HG02623 (cell line): ENCODE results near the gene RDH12.
A peak's percentile ranks its signal among the peaks of the same experiment; 100 is the strongest.
"Not testable (repeated sequence)": the region's sequence is repeated elsewhere in the genome, so short reads cannot be mapped to it uniquely, and the experiment has no call there.

Experiments used
- ATAC-seq: cut with Tn5 transposase; IDR thresholded peaks from one replicate; pipeline ENCODE4 v1.9.1; 2021; ENCODE audit warnings: moderate library complexity; ENCODE audit not compliant: unreplicated experiment

RDH12 gene

GRCh38 chr14:67701492-67701891 is at the start of gene RDH12:
Gene RDH12, plus strand, starts transcription at chr14:67701886. Its CDS starts 20,757 bp downstream, at chr14:67722643.
- ATAC-seq, result not testable (repeated sequence)

GRCh38 chr14:67652189-67652588 is 49.5 kb upstream of the RDH12 start:
- no peak for ATAC-seq

- ATAC-seq, result no peak
These were observed 47.9 kb upstream of the RDH12 start for GRCh38 chr14:67653651-67654280.

GRCh38 chr14:67663633-67664032 is 38.1 kb upstream of the RDH12 start:
- no peak for ATAC-seq

- ATAC-seq, result no peak
These were observed 35.8 kb upstream of the RDH12 start for GRCh38 chr14:67665868-67666267.

GRCh38 chr14:67666750-67667449 is 34.8 kb upstream of the RDH12 start:
- ATAC-seq, result no peak

GRCh38 chr14:67668559-67668958 is 33.1 kb upstream of the RDH12 start:
- ATAC-seq, result no peak

GRCh38 chr14:67673451-67673850 is 28.2 kb upstream of the RDH12 start:
- no peak for ATAC-seq

GRCh38 chr14:67674139-67674479 is 27.6 kb upstream of the RDH12 start:
- ATAC-seq, result peak; percentile 35

GRCh38 chr14:67674480-67675218 is 27.0 kb upstream of the RDH12 start, which contains the start of gene VTI1B:
Gene VTI1B, minus strand, starts transcription at chr14:67674632. Its CDS starts 143 bp downstream, at chr14:67674489.
- peak; percentile 89 for ATAC-seq

- ATAC-seq, result no peak
These were observed 26.5 kb upstream of the RDH12 start for GRCh38 chr14:67675219-67675582.

- no peak for ATAC-seq
These were observed 22.7 kb upstream of the RDH12 start for GRCh38 chr14:67679006-67679405.

- peak; percentile 95 for ATAC-seq
These were observed 21.5 kb upstream of the RDH12 start for GRCh38 chr14:67680121-67680602.

GRCh38 chr14:67680941-67681340 is 20.7 kb upstream of the RDH12 start:
- no peak for ATAC-seq

- ATAC-seq, result no peak
These were observed 17.8 kb upstream of the RDH12 start for GRCh38 chr14:67683842-67684241.

- ATAC-seq, result no peak
These were observed 11.7 kb upstream of the RDH12 start for GRCh38 chr14:67690011-67690410.

- ATAC-seq, result peak; percentile 81
These were observed 6.8 kb upstream of the RDH12 start for GRCh38 chr14:67694791-67695393.

GRCh38 chr14:67695394-67695949 is 6.2 kb upstream of the RDH12 start, which contains the start of gene RDH11:
Gene RDH11, minus strand, starts transcription at chr14:67695764. Its CDS starts 61 bp downstream, at chr14:67695703.
- peak; percentile 92 for ATAC-seq

- ATAC-seq, result no peak
These were observed 4.7 kb upstream of the RDH12 start for GRCh38 chr14:67697006-67697405.

GRCh38 chr14:67698179-67698578 is 3.5 kb upstream of the RDH12 start:
- no peak for ATAC-seq

- no peak for ATAC-seq
These were observed 2.3 kb downstream of the RDH12 start for GRCh38 chr14:67703997-67704396.
